ENCODE results near the gene GLIPR2.
"Not testable (repeated sequence)": the region's sequence is repeated elsewhere in the genome, so short reads cannot be mapped to it uniquely, and the experiment has no call there.

GLIPR2 gene

GRCh38 chr9:36126016-36126730, 10.4 kb upstream of the GLIPR2 start:
- no peak for TF ChIP-seq CTCF (IDR thresholded peaks at IDR 0.05; ENCODE audit: insufficient read depth, low read length, missing control alignments)
- CTCF ChIA-PET = interaction anchor here (1.0 to 1.7 kb wide), 3 partner anchors 10 to 40 kb away, joined by 4 to 7 read pairs (median 4); no protein-coding TSS in a partner anchor

GRCh38 chr9:36127652-36128244, 8.8 kb upstream of the GLIPR2 start:
- ChIA-PET CTCF (interaction anchor here (1.6 kb wide), 1 partner anchor 9 kb away, joined by 5 read pairs; the partner anchor contains the start of gene GLIPR2), POLR2A (interaction anchor here (2.1 kb wide), 1 partner anchor 63 kb away, joined by 5 read pairs; the partner anchor contains the start of gene CLTA)
- no peak for DNase-seq (ENCODE audit: low read depth, low spot score)
- no peak overlapping the region for H3K4me3 ChIP-seq (ENCODE audit: low read depth, low read length)
- no peak for TF ChIP-seq CTCF (IDR thresholded peaks at IDR 0.05; ENCODE audit: insufficient read depth, low read length, missing control alignments)

More at GRCh38 chr9:36126016-36126730, 10.4 kb upstream of the GLIPR2 start:
- no peak for DNase-seq (ENCODE audit: low read depth, low spot score)
- POLR2A ChIA-PET = interaction anchor here (1.3 kb wide), 1 partner anchor 21 kb away, joined by 3 read pairs; no protein-coding TSS in a partner anchor
- no peak overlapping the region for H3K4me3 ChIP-seq (ENCODE audit: low read depth, low read length)

- H3K4me3 ChIP-seq (ENCODE audit: low read depth, low read length) = no peak overlapping the region
- ChIA-PET POLR2A (interaction anchor here (2.1 kb wide), 1 partner anchor 62 kb away, joined by 5 read pairs; the partner anchor contains the start of gene CLTA), CTCF (interaction anchor here (1.6 kb wide), 1 partner anchor 9 kb away, joined by 5 read pairs; the partner anchor contains the start of gene GLIPR2)
- no peak for TF ChIP-seq CTCF (IDR thresholded peaks at IDR 0.05; ENCODE audit: insufficient read depth, low read length, missing control alignments)
- DNase-seq (ENCODE audit: low read depth, low spot score) = no peak
Observed at GRCh38 chr9:36128349-36128748, 8.2 kb upstream of the GLIPR2 start.

- ChIA-PET POLR2A (interaction anchor here (1.0 to 2.1 kb wide), 2 partner anchors 13 to 61 kb away, joined by 3 to 5 read pairs; partner anchors contain the start of gene CLTA), CTCF (interaction anchor here (0.9 to 1.0 kb wide), 2 partner anchors 11 to 174 kb away, joined by 3 read pairs; no protein-coding TSS in a partner anchor)
- no peak overlapping the region for H3K4me3 ChIP-seq (ENCODE audit: low read depth, low read length)
- DNase-seq (ENCODE audit: low read depth, low spot score) = no peak
- TF ChIP-seq CTCF (IDR thresholded peaks at IDR 0.05; ENCODE audit: insufficient read depth, low read length, missing control alignments) = no peak
Observed at GRCh38 chr9:36129139-36129538, 7.4 kb upstream of the GLIPR2 start.

GRCh38 chr9:36131666-36132065, 4.9 kb upstream of the GLIPR2 start:
- H3K4me3 ChIP-seq (ENCODE audit: low read depth, low read length); DNase-seq (ENCODE audit: low read depth, low spot score); POLR2A ChIA-PET: not testable (repeated sequence)
- CTCF ChIA-PET = interaction anchor here (1.5 to 2.5 kb wide), 2 partner anchors 28 to 34 kb away, joined by 4 to 6 read pairs; no protein-coding TSS in a partner anchor

GRCh38 chr9:36132086-36132485, 4.4 kb upstream of the GLIPR2 start:
- no peak for TF ChIP-seq CTCF (IDR thresholded peaks at IDR 0.05; ENCODE audit: insufficient read depth, low read length, missing control alignments)
- H3K4me3 ChIP-seq (ENCODE audit: low read depth, low read length) = no peak overlapping the region
- ChIA-PET CTCF (interaction anchor here (1.5 to 2.5 kb wide), 2 partner anchors 29 to 34 kb away, joined by 4 to 6 read pairs; no protein-coding TSS in a partner anchor), POLR2A (no interaction called here)
- no peak for DNase-seq (ENCODE audit: low read depth, low spot score)

Measured in AG04449 (cell line).